Measurements from ENCODE around the gene SCAI. TPM values are rescaled to one million over a fixed set of nuclear protein-coding genes. Genes with fewer than 3 reads are reported as not detected.
"Not testable (repeated sequence)": the region's sequence is repeated elsewhere in the genome, so short reads cannot be mapped to it uniquely, and the experiment has no call there.

SCAI gene
- total RNA-seq, 1 experiment from 2014 or later, result 0.41 TPM

GRCh38 chr9:125119643-125120286, 23.6 kb downstream of the SCAI start:
- in situ Hi-C loops (cut with HindIII; ENCODE audit: low pct_unique_long_range_greater_than_20kb, low sequenced_read_pairs), result no loop called here
- no peak for DNase-seq (ENCODE audit: low read depth)

- DNase-seq (ENCODE audit: low read depth); in situ Hi-C loops (cut with HindIII; ENCODE audit: low pct_unique_long_range_greater_than_20kb, low sequenced_read_pairs): not testable (repeated sequence)
These were observed 24.6 kb downstream of the SCAI start for GRCh38 chr9:125118696-125119095.

GRCh38 chr9:125114503-125114902, 28.8 kb downstream of the SCAI start:
- DNase-seq (ENCODE audit: low read depth); in situ Hi-C loops (cut with HindIII; ENCODE audit: low pct_unique_long_range_greater_than_20kb, low sequenced_read_pairs): not testable (repeated sequence)

GRCh38 chr9:125110464-125110863, 32.9 kb downstream of the SCAI start:
- no peak for DNase-seq (ENCODE audit: low read depth)

GRCh38 chr9:125108541-125108940, 34.8 kb downstream of the SCAI start:
- in situ Hi-C loops (cut with HindIII; ENCODE audit: low pct_unique_long_range_greater_than_20kb, low sequenced_read_pairs); DNase-seq (ENCODE audit: low read depth): not testable (repeated sequence)

More at GRCh38 chr9:125110464-125110863, 32.9 kb downstream of the SCAI start:
- in situ Hi-C loops (cut with HindIII; ENCODE audit: low pct_unique_long_range_greater_than_20kb, low sequenced_read_pairs), result no loop called here

GRCh38 chr9:125106285-125106893, 36.9 kb downstream of the SCAI start:
- no peak for DNase-seq (ENCODE audit: low read depth)
- in situ Hi-C loops (cut with HindIII; ENCODE audit: low pct_unique_long_range_greater_than_20kb, low sequenced_read_pairs), result no loop called here

GRCh38 chr9:125103770-125104460, 39.4 kb downstream of the SCAI start:
- no peak for DNase-seq (ENCODE audit: low read depth)
- in situ Hi-C loops (cut with HindIII; ENCODE audit: low pct_unique_long_range_greater_than_20kb, low sequenced_read_pairs), result no loop called here

GRCh38 chr9:125103021-125103420, 40.3 kb downstream of the SCAI start:
- DNase-seq (ENCODE audit: low read depth), result no peak
- in situ Hi-C loops (cut with HindIII; ENCODE audit: low pct_unique_long_range_greater_than_20kb, low sequenced_read_pairs), result no loop called here

GRCh38 chr9:125100822-125101221, 42.5 kb downstream of the SCAI start:
- no peak for DNase-seq (ENCODE audit: low read depth)
- in situ Hi-C loops (cut with HindIII; ENCODE audit: low pct_unique_long_range_greater_than_20kb, low sequenced_read_pairs), result no loop called here

- DNase-seq (ENCODE audit: low read depth), result no peak
- in situ Hi-C loops (cut with HindIII; ENCODE audit: low pct_unique_long_range_greater_than_20kb, low sequenced_read_pairs), result no loop called here
These were observed 43.5 kb downstream of the SCAI start for GRCh38 chr9:125099816-125100215.

- DNase-seq (ENCODE audit: low read depth), result no peak
- in situ Hi-C loops (cut with HindIII; ENCODE audit: low pct_unique_long_range_greater_than_20kb, low sequenced_read_pairs), result no loop called here
These were observed 47.4 kb downstream of the SCAI start for GRCh38 chr9:125095821-125096443.

GRCh38 chr9:125091121-125091520, 52.2 kb downstream of the SCAI start:
- in situ Hi-C loops (cut with HindIII; ENCODE audit: low pct_unique_long_range_greater_than_20kb, low sequenced_read_pairs), result no loop called here
- DNase-seq (ENCODE audit: low read depth), result no peak

GRCh38 chr9:125089331-125089730, 54.0 kb downstream of the SCAI start:
- in situ Hi-C loops (cut with HindIII; ENCODE audit: low pct_unique_long_range_greater_than_20kb, low sequenced_read_pairs), result no loop called here
- no peak for DNase-seq (ENCODE audit: low read depth)

- no peak for DNase-seq (ENCODE audit: low read depth)
- in situ Hi-C loops (cut with HindIII; ENCODE audit: low pct_unique_long_range_greater_than_20kb, low sequenced_read_pairs), result no loop called here
These were observed 54.6 kb downstream of the SCAI start for GRCh38 chr9:125088752-125089151.

GRCh38 chr9:125085703-125086477, 57.4 kb downstream of the SCAI start:
- in situ Hi-C loops (cut with HindIII; ENCODE audit: low pct_unique_long_range_greater_than_20kb, low sequenced_read_pairs), result no loop called here
- no peak for DNase-seq (ENCODE audit: low read depth)

GRCh38 chr9:125082197-125082596, 61.1 kb downstream of the SCAI start:
- in situ Hi-C loops (cut with HindIII; ENCODE audit: low pct_unique_long_range_greater_than_20kb, low sequenced_read_pairs); DNase-seq (ENCODE audit: low read depth): not testable (repeated sequence)

GRCh38 chr9:125080797-125081196, 62.5 kb downstream of the SCAI start:
- DNase-seq (ENCODE audit: low read depth); in situ Hi-C loops (cut with HindIII; ENCODE audit: low pct_unique_long_range_greater_than_20kb, low sequenced_read_pairs): not testable (repeated sequence)

- no peak for DNase-seq (ENCODE audit: low read depth)
These were observed 63.4 kb downstream of the SCAI start for GRCh38 chr9:125079931-125080330.

More at GRCh38 chr9:125079931-125080330, 63.4 kb downstream of the SCAI start:
- in situ Hi-C loops (cut with HindIII; ENCODE audit: low pct_unique_long_range_greater_than_20kb, low sequenced_read_pairs), result no loop called here

Data from Caki2 (cell line).